ENCODE measurements around the gene ZEB2.

ZEB2 gene

GRCh38 chr2:144343145-144343544, 176.8 kb downstream of the ZEB2 start:
- DNase-seq: no peak

- no peak for DNase-seq
These were observed 178.4 kb downstream of the ZEB2 start for GRCh38 chr2:144341538-144341937.

- no peak for DNase-seq
These were observed 180.9 kb downstream of the ZEB2 start for GRCh38 chr2:144339048-144339447.

GRCh38 chr2:144334551-144334950, 185.4 kb downstream of the ZEB2 start:
- no peak for DNase-seq
